Peyer's patch (tissue), 4 donors: ENCODE data around the gene ZNF248.

Source experiments
- CTCF ChIP-seq, 6 experiments: fragments of 450-650 bp in 4 of 6; fragments of 200-600 bp in 2 of 6; sonication (generic) in 1 of 6; IDR thresholded peaks; one replicate each; pipeline ENCODE4 v1.5.1; 2017 to 2019; ENCODE audit warnings: antibody characterized with exemption in 6 of 6, mild to moderate bottlenecking in 3 of 6, moderate library complexity in 1 of 6
- POLR2A ChIP-seq, 2 donors: fragments of 450-650 bp; IDR thresholded peaks; one replicate each; pipeline ENCODE4 v1.5.1; 2017; ENCODE audit warnings: antibody characterized with exemption in 2 of 2, mild to moderate bottlenecking in 2 of 2, moderate library complexity in 2 of 2

- TF ChIP-seq POLR2A (IDR thresholded peaks at IDR 0.05) (no peak), CTCF (IDR thresholded peaks at IDR 0.05) (no peak)
These were observed 28.4 kb upstream of the ZNF248 start for GRCh38 chr10:37885850-37886249.
